OCI-LY1 (cell line): Measurements from ENCODE around the gene P4HB.

Experiments
- H2AFZ ChIP-seq: fragments of 200-600 bp; sonication (generic), shearing (Covaris generic); 2 replicates; pipeline ENCODE4 v1.6.0; 2014; ENCODE audit warnings: antibody characterized with exemption, mild to moderate bottlenecking, low read length
- H3F3A ChIP-seq: fragments of 200-600 bp; sonication (generic), shearing (Covaris generic); 2 replicates; pipeline ENCODE4 v1.6.0; 2014; ENCODE audit warnings: mild to moderate bottlenecking, antibody characterized with exemption, low read length, moderate library complexity; ENCODE audit not compliant: insufficient read depth
- H3K27ac ChIP-seq: fragments of 200-600 bp; sonication (generic); 2 replicates; pipeline ENCODE4 v1.5.1; 2014; ENCODE audit warnings: low read length, mixed run types, mild to moderate bottlenecking, low read depth; ENCODE audit not compliant: poor library complexity, severe bottlenecking
- H3K27me3 ChIP-seq: fragments of 200-600 bp; sonication (generic); 2 replicates; pipeline ENCODE4 v1.6.0; 2014; ENCODE audit warnings: antibody characterized with exemption, mild to moderate bottlenecking, low read length, moderate library complexity; ENCODE audit not compliant: insufficient read depth
- H3K36me3 ChIP-seq: fragments of 200-600 bp; sonication (generic); 2 replicates; pipeline ENCODE4 v1.6.1; 2014; ENCODE audit warnings: mild to moderate bottlenecking, antibody characterized with exemption, low read length, moderate library complexity, mixed read lengths; ENCODE audit not compliant: insufficient read depth
- H3K4me1 ChIP-seq: fragments of 200-600 bp; sonication (generic); 2 replicates; pipeline ENCODE4 v1.5.1; 2014; ENCODE audit warnings: mild to moderate bottlenecking, low read length, moderate library complexity; ENCODE audit not compliant: insufficient read depth, severe bottlenecking
- H3K4me2 ChIP-seq: fragments of 200-600 bp; sonication (generic), shearing (Covaris generic); 2 replicates; pipeline ENCODE4 v1.6.1; 2014; ENCODE audit warnings: low read length
- H3K4me3 ChIP-seq: fragments of 200-600 bp; sonication (generic); 2 replicates; pipeline ENCODE4 v1.5.1; 2014; ENCODE audit warnings: low read length, low read depth, mild to moderate bottlenecking, mixed read lengths; ENCODE audit not compliant: poor library complexity, severe bottlenecking
- H3K79me2 ChIP-seq: fragments of 200-600 bp; shearing (Covaris generic); 2 replicates; pipeline ENCODE4 v1.6.1; 2016; ENCODE audit warnings: mixed run types, low read length, mixed read lengths; ENCODE audit not compliant: insufficient read depth
- H3K9ac ChIP-seq: fragments of 200-600 bp; sonication (generic), shearing (Covaris generic); 2 replicates; pipeline ENCODE4 v1.6.1; 2014; ENCODE audit warnings: mild to moderate bottlenecking, low read length, mixed read lengths
- H3K9me2 ChIP-seq: fragments of 200-600 bp; sonication (generic), shearing (Covaris generic); 2 replicates; pipeline ENCODE4 v1.6.1; 2014; ENCODE audit warnings: low read depth, mild to moderate bottlenecking, low read length, mixed read lengths
- H3K9me3 ChIP-seq: fragments of 200-600 bp; shearing (Covaris generic); 2 replicates; pipeline ENCODE4 v1.6.1; 2014; ENCODE audit warnings: low read length, mixed read lengths
- H4K20me1 ChIP-seq: fragments of 200-600 bp; sonication (generic), shearing (Covaris generic); 2 replicates; pipeline ENCODE4 v1.6.0; 2016; ENCODE audit warnings: mild to moderate bottlenecking, low read length; ENCODE audit not compliant: insufficient read depth
- EZH2 ChIP-seq: fragments of 200-600 bp; sonication (generic), shearing (Covaris generic); IDR thresholded peaks from 2 replicates; pipeline ENCODE4 v1.8.0; 2017; ENCODE audit warnings: borderline replicate concordance, mixed run types, mild to moderate bottlenecking, antibody characterized with exemption, low read length, moderate library complexity, mixed read lengths
- TF ChIP-seq, protein P1 (sequence below): fragments of 200-600 bp; sonication (generic), shearing (Covaris generic); IDR thresholded peaks from 2 replicates; pipeline ENCODE4 v1.5.1; 2017; ENCODE audit warnings: mild to moderate bottlenecking, antibody characterized with exemption, low read length, moderate library complexity, mixed read lengths

Gene P4HB

DNA sequence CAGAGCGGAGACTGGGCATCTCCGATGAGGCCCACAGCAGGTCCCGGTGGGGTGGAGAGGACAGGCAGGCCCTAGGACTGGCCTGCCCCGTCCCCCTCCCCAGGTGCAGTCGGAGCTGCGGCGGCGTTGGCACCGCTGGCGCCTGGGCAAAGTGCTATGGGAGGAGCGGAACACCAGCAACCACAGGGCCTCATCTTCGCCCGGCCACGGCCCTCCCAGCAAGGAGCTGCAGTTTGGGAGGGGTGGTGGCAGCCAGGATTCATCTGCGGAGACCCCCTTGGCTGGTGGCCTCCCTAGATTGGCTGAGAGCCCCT is 47.0 kb downstream of the P4HB start:
- H3K36me3 ChIP-seq, result no peaks in the 10 kb centered on the region
- H2AFZ ChIP-seq, result no peak overlapping the region
- no peaks in the 10 kb centered on the region for H3K9me3 ChIP-seq
- TF ChIP-seq EZH2, result no peak
- TF ChIP-seq, protein P1, sequence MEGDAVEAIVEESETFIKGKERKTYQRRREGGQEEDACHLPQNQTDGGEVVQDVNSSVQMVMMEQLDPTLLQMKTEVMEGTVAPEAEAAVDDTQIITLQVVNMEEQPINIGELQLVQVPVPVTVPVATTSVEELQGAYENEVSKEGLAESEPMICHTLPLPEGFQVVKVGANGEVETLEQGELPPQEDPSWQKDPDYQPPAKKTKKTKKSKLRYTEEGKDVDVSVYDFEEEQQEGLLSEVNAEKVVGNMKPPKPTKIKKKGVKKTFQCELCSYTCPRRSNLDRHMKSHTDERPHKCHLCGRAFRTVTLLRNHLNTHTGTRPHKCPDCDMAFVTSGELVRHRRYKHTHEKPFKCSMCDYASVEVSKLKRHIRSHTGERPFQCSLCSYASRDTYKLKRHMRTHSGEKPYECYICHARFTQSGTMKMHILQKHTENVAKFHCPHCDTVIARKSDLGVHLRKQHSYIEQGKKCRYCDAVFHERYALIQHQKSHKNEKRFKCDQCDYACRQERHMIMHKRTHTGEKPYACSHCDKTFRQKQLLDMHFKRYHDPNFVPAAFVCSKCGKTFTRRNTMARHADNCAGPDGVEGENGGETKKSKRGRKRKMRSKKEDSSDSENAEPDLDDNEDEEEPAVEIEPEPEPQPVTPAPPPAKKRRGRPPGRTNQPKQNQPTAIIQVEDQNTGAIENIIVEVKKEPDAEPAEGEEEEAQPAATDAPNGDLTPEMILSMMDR, result no peak
- no peaks in the 10 kb centered on the region for H4K20me1 ChIP-seq
- no peak overlapping the region for H3K9ac ChIP-seq
- H3K27ac ChIP-seq, result no peak overlapping the region
- no peak overlapping the region for H3K4me3 ChIP-seq
- no peak overlapping the region for H3K4me2 ChIP-seq
- H3K4me1 ChIP-seq, result no peaks in the 10 kb centered on the region
- H3K27me3 ChIP-seq, result peaks cover 8% of the 10 kb centered on the region; the same call in 1 of the 2 replicates
- no peaks in the 10 kb centered on the region for H3K9me2 ChIP-seq
- H3K79me2 ChIP-seq, result no peaks in the 10 kb centered on the region
- H3F3A ChIP-seq, result no peaks in the 10 kb centered on the region

DNA sequence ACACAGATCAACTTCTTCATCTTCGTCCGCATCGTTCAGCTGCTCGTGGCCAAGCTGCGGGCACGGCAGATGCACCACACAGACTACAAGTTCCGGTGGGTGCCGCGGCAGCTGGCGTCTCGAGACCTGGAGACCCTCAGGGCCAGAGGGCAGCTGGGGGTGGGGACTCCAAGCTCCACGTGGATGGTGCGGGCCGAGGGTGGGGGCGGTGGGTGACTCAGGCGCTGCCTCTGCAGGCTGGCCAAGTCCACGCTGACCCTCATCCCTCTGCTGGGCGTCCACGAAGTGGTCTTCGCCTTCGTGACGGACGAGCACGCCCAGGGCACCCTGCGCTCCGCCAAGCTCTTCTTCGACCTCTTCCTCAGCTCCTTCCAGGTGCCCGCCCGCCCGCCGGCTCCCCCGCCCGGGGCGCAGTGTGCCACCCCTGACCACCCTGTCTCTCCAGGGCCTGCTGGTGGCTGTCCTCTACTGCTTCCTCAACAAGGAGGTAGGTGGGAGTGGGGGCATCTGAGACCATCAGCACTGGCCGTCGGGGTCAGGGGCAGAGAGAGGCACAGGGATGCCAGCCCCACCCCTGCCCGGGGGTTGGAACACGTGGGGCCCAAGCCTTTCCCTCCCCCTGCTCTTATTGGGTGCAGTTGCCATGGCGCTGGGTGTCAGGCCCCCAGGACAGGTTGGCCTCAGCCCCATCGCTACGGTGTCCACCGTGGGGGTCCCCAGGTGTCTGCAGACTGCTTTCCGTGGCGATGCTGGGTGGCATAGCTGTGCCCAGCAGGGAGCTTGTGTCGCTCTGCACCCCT is 47.6 kb downstream of the P4HB start:
- Histone ChIP-seq H3K79me2 (no peaks in the 10 kb centered on the region), H3K4me1 (no peaks in the 10 kb centered on the region), H3K27ac (no peak overlapping the region), H3K36me3 (no peaks in the 10 kb centered on the region), H3K27me3 (peaks cover 8% of the 10 kb centered on the region; the same call in 1 of the 2 replicates), H4K20me1 (no peaks in the 10 kb centered on the region), H2AFZ (no peak overlapping the region), H3K9ac (no peak overlapping the region), H3K4me3 (no peak overlapping the region), H3K9me2 (no peaks in the 10 kb centered on the region), H3F3A (no peaks in the 10 kb centered on the region), H3K4me2 (no peak overlapping the region), H3K9me3 (no peaks in the 10 kb centered on the region)
- TF ChIP-seq, protein P1, result no peak
- TF ChIP-seq EZH2, result no peak

DNA sequence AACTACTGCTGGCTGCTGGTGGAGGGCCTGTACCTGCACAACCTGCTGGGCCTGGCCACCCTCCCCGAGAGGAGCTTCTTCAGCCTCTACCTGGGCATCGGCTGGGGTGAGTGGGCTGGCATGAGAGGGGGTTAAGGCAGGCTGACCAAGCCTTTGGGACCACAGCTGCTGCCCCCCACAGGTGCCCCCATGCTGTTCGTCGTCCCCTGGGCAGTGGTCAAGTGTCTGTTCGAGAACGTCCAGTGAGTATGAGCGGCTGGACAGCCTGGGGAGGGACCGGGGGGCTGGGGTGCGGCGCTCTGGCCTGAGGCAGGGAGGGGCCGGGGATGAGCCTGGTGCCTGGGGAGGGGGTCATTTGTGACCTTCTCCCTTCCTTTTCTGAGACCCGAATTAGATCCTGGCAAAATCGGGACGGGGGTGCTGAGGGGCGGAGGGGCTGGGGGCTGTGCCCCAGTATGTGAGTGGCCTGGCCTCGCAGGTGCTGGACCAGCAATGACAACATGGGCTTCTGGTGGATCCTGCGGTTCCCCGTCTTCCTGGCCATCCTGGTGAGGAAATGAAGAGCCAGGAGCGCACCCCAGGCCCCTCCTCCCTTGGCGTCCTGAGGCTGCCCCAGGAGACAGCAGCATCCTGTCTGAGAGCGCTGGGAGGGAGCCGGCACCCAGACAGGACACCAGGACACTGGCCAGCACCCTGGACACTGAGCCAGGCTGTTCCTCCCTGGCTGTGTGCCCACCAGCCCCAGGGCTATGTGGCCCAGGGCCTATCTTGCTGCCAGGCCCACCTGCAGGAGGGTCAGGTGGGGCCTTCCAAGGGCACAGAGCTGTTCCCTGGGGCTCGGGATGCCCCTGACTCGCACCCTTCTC is 48.4 kb downstream of the P4HB start:
- no peak for TF ChIP-seq EZH2
- TF ChIP-seq, protein P1, result no peak
- H3K9ac ChIP-seq, result no peak overlapping the region
- no peak overlapping the region for H3K27ac ChIP-seq
- H3K4me2 ChIP-seq, result no peak overlapping the region
- H3K9me3 ChIP-seq, result no peaks in the 10 kb centered on the region
- H3K9me2 ChIP-seq, result no peaks in the 10 kb centered on the region
- no peaks in the 10 kb centered on the region for H3K36me3 ChIP-seq
- no peak overlapping the region for H2AFZ ChIP-seq
- no peaks in the 10 kb centered on the region for H3K4me1 ChIP-seq
- H3K27me3 ChIP-seq, result peaks cover 8% of the 10 kb centered on the region; the same call in 1 of the 2 replicates
- no peaks in the 10 kb centered on the region for H3F3A ChIP-seq
- no peaks in the 10 kb centered on the region for H4K20me1 ChIP-seq
- H3K4me3 ChIP-seq, result no peak overlapping the region
- no peaks in the 10 kb centered on the region for H3K79me2 ChIP-seq
